SKM-1 treated with dmso at 0.1 percent for 144 hours (cell line): ENCODE data around the gene KIAA0586.
"Not testable (repeated sequence)": the region's sequence is repeated elsewhere in the genome, so short reads cannot be mapped to it uniquely, and the experiment has no call there.

Source experiments
- DNase-seq: peaks from one replicate; lab custom pipeline; 2025; ENCODE audit not compliant: unreplicated experiment; lab: John Stamatoyannopoulos, UW

Gene KIAA0586

DNA sequence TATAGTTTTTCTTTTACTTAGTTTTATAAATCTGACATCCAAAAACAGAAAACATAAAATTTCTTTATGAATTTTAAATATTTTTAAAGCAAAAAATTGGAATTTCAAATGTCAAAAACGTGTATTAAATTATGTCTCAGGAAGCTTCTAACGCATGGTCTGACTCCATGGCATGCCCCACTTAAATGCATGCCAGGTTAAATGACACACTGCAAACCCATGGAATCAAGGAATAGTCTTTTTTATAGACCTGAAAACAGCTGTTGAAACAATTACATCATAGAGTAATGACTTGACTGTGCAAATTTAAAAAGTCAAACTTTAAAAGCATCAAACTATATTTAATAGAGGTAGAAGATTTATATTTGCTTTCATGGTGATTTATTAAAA, 114.1 kb downstream of the KIAA0586 start:
- no peak for DNase-seq

- no peak for DNase-seq
These were observed 115.7 kb downstream of the KIAA0586 start for GRCh38 chr14:58543253-58543652.

GRCh38 chr14:58547649-58548048, 120.1 kb downstream of the KIAA0586 start:
- no peak for DNase-seq

DNA sequence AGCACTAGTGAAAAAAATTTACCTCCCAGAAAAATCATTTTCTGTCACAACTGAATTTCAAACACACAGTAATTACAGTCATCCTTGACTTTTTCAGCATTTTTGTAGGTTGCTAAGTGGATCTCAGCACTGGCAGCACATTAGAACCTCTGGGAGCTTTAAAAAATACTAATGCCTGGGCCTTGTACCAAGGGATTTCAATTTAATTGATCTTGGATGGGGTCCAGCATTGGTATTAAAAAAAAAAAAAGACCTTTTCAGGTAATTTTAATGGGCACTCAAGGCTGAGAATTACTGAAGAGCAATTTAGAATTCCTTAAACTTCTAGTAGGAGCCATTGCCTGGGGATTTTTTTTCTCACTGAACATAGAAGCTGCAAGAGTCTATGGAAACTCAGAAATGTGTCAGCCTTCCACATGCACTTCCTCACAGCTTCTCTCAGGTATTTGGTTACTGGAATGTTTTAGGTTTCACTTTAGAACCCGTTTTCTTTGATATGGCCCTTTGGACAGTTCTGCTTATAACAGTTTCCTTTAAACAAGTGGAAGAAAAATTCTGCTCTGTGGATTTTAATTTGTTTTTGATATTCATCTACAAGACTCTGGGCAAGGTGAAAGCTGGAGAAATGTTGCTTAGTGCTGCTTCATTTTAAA, 121.7 kb downstream of the KIAA0586 start:
- no peak for DNase-seq

DNA sequence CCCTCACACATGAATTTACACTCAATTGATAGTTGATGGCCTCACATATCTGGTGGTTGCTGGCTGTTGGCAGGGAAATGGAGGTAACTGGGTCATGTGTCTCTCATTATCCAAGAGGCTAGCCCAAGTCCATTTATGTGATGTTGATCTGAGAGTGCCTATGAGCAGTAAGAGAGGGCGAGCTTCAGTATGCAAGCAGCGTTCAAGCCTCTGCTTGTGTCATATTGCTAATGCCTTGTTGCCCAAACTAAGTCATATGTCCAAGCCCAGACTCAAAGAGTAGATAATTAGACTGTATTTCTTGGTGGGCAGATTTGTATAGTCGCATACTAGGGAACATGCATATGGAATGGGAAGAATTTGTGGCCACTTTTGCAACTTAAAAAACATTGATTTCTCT, 126.4 kb downstream of the KIAA0586 start:
- no peak for DNase-seq

- no peak for DNase-seq
These were observed 128.1 kb downstream of the KIAA0586 start for GRCh38 chr14:58555647-58556046.

GRCh38 chr14:58557242-58557641, 129.7 kb downstream of the KIAA0586 start:
- DNase-seq = no peak

- DNase-seq = no peak
These were observed 132.7 kb downstream of the KIAA0586 start for GRCh38 chr14:58560208-58560607.

- DNase-seq = no peak
These were observed 134.6 kb downstream of the KIAA0586 start for GRCh38 chr14:58562141-58562540.

GRCh38 chr14:58563978-58564377, 136.5 kb downstream of the KIAA0586 start:
- DNase-seq = no peak

DNA sequence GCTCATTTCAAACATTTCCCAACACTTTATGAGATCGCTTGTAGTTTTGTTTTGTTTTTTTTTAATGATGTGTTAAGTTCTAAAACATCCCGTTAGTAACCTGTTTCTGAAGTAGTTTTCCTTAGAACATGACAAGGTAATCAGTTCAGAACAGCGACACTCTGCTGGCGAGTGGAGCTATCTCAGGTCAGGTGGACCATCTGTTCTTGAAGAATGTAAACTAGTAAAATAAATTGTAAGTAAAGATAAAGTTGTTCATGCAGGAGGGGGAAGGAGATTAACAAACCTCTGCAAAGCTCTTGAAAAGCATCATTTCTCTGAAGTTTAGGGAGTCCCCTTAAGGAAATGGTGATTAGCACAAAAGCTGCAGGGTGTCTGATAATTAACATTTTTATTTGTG, 138.3 kb downstream of the KIAA0586 start:
- no peak for DNase-seq

DNA sequence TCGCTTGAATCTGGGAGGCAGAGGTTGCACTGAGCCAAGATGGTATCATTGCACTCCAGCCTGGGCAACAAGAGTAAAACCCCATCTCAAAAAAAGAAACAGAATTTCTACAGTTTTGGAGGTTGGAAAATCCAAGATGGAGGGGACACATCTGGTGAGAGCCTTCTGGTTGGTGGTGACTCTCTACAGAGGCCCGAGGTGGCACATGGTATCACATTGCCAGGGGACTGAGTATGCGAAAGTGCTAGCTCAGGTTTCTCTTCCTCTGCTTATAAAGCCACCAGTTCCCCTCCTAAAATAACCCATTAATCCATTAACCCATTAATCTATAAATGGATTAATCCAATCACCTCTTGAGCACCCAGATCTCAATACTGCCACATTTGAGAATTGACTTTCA, 139.5 kb downstream of the KIAA0586 start:
- DNase-seq = no peak

DNA sequence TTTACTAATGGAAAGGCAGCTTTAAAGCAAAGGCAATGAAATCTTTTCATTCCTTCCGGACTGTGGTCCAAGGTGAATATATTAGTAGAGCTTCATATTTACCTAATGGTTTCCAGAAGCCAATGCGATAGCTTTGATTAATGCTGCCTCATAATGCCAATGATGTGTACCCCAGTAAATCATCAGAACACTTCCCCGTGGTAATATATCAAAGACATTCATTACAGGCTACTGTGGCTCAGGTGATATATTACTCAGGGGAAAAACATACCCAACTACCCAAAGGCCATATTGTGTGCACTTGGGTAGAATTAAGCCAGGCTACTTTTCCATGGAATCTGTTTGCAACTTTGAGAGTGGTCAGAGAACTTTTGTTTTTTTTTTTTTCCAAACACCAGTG, 140.8 kb downstream of the KIAA0586 start:
- DNase-seq = no peak

DNA sequence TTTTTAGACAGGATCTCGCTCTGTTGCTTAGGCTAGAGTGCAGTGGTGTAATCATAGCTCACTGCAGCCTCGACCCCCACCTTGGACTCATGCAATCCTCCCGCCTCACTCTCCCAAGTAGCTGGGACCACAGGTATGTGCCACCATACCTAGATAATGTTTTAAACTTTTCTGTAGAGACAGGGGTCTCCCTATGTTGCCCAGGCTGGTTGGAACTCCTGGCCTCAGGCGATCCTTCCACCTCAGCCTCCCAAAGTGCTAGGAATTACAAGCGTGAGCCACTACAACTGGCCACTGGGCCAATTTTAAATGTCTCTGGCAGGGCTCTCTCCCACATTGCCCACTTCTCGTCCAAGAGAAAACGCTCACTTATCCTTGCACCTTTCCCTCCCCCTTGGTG, 143.7 kb downstream of the KIAA0586 start:
- no peak for DNase-seq

DNA sequence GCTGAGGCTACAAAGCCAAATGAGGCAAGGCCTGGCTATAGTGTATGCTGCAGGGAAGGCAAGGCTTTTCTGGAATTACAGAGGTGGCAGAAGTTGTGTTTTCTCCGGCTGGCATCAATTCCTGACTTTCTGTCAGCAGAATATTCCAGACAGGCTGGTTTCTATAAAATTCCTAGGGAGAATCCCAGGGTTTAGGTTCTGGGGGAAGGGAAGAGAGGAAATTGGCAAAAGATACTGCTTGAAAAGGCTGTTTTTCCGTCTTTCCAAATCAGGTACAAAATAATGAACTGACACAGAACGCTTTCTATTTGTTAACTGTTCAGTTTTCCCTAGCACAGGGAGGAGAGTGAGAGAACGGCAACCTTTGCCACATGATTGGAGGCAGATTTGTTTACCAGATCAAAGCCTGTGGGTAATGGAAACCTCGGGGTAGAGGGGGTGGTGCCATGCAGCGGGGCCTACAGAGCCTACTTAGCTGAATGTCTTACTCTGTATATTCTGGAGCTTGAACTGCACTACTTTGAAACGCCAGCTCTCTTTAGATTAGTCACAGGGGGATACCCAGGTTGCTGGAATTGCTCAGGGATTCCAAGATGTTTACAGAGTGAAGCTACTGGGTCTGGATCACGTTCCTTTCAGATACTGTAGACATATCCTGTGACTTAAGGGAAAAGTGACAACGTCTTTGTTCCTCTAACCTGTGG, 144.4 kb downstream of the KIAA0586 start:
- no peak for DNase-seq

GRCh38 chr14:58572473-58572853, 144.9 kb downstream of the KIAA0586 start:
- DNase-seq = no peak

- no peak for DNase-seq
These were observed 145.3 kb downstream of the KIAA0586 start for GRCh38 chr14:58572863-58573262.

DNA sequence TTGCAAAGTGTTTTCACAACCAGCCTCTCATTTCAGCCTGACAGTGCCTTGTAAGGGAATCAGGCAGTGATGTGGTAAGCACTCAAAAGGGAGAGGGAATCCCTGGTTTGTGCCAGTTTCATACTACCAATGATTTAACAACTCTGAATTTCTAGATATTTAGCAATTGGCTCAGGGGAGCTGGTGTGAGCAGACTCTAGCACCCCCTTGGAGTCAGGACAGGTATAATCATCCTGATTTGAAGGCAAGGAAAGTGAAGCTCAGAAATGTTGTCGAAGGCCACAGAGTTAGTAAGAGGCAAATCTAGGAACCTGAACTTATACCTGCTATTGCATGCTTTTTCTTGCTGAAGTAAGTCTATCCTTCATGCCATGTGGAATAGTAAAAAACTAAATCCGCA, 147.1 kb downstream of the KIAA0586 start:
- no peak for DNase-seq

- no peak for DNase-seq
These were observed 148.4 kb downstream of the KIAA0586 start for GRCh38 chr14:58575956-58576355.

- DNase-seq = not testable (repeated sequence)
These were observed 152.5 kb downstream of the KIAA0586 start for GRCh38 chr14:58580035-58580434.

DNA sequence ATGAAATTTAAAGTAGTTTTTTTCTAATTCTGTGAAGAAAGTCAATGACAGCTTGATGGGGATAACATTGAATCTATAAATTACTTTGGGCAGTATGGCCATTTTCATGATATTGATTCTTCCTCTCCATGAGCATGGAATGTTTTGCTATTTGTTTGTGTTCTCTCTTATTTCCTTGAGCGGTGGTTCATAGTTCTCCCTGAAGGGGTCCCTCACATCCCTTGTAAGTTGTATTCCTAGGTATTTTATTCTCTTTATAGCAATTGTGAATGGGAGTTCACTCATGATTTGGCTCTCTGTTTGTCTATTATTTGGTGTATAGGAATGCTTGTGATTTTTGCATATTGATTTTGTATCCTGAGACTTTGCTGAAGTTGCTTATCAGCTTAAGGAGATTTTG, 153.9 kb downstream of the KIAA0586 start:
- not testable (repeated sequence) for DNase-seq

- no peak for DNase-seq
These were observed 156.9 kb downstream of the KIAA0586 start for GRCh38 chr14:58584383-58584782.

DNA sequence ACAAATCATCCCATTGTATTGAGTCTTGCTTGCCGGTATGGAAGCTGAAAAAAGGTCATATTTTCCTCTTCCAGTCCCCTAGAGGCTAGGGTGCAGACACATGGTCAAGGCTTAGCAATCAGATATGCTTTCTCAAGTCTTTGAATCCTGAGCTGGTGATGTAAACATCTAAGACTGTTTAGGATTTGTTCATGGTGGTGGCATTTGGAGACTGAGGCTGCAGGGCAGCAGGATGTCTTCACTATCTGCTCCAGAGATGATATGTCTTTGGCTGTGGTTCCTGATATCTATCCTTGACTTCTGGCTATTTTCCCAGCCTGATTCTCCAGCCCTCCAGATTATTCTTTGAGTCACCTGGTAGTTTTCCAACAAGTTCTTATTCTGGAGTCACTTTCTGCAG, 159.8 kb downstream of the KIAA0586 start:
- no peak for DNase-seq
